Measurements from ENCODE around the gene FILIP1. TPM values are rescaled to one million over a fixed set of nuclear protein-coding genes. Genes with fewer than 3 reads are reported as not detected.

The FILIP1 gene
- total and polyA plus RNA-seq, 2 of the 4 experiments (the other 2 are of a cell fraction) = under 0.01 to 0.03 TPM

- H3K4ac ChIP-seq (ENCODE audit: low read depth, low read length) = no peak overlapping the region
- H2BK15ac ChIP-seq (ENCODE audit: low read depth, low read length) = peak overlapping the region; percentile 67; the same call in 1 of the 3 replicates
- no peak overlapping the region for H3K56ac ChIP-seq (ENCODE audit: extremely low read depth, insufficient read depth, low read length)
- DNase-seq = peak; percentile 71
- no peak overlapping the region for H4K91ac ChIP-seq (ENCODE audit: insufficient read depth, low read depth, low read length)
- H4K20me1 ChIP-seq (ENCODE audit: insufficient read depth, low read length) = no peaks in the 10 kb centered on the region
- H3K14ac ChIP-seq (replicated peaks; ENCODE audit: low read depth, low read length) = no peak overlapping the region
- H2BK5ac ChIP-seq (ENCODE audit: low read depth, low read length, poor library complexity, severe bottlenecking) = no peak overlapping the region
- no peak overlapping the region for H2AK9ac ChIP-seq (replicated peaks; ENCODE audit: low read depth, low read length, poor library complexity)
- no peak overlapping the region for H4K5ac ChIP-seq (ENCODE audit: low read depth, low read length)
- H2AFZ ChIP-seq (replicated peaks; ENCODE audit: low read length, poor library complexity) = no peak overlapping the region
- H3K9me1 ChIP-seq (ENCODE audit: insufficient read depth, low read length) = 0 out of 2 replicates have a peak, but pooled peaks cover 3% of the 10 kb centered on the region
- no peaks in the 10 kb centered on the region for H3K36me3 ChIP-seq (ENCODE audit: control insufficient read depth, insufficient read depth, low read length)
- BruUV-seq (replicated peaks) = no TSS peak
- H3K79me1 ChIP-seq (ENCODE audit: low read depth in 1 of 2, low read length in 2 of 2) = no peaks in the 10 kb centered on the region
- no peak overlapping the region for H3K4me3 ChIP-seq (ENCODE audit: insufficient read depth, low read depth, low read length)
- no peak overlapping the region for H3K18ac ChIP-seq (ENCODE audit: low read depth, low read length)
- no peak overlapping the region for H3K27ac ChIP-seq (ENCODE audit: insufficient read depth, low read length)
- intact Hi-C loops (cut with micrococcal nuclease) = no loop called here
- H3K9me3 ChIP-seq (ENCODE audit: control insufficient read depth, insufficient read depth, low read length) = no peaks in the 10 kb centered on the region
- no peak overlapping the region for H2BK120ac ChIP-seq (ENCODE audit: low read depth, low read length)
- H2BK20ac ChIP-seq (ENCODE audit: low read depth, low read length) = no peak overlapping the region
- in situ Hi-C loops (cut with MboI; ENCODE audit: low sequenced_read_pairs) = no loop called here
- H3K4me2 ChIP-seq (ENCODE audit: low read depth, low read length) = no peak overlapping the region
- peak; percentile 79; the same call in 1 of the 2 replicates for ATAC-seq (ENCODE audit: low read depth)
- H3K27me3 ChIP-seq (ENCODE audit: control insufficient read depth, insufficient read depth, low read length) = no peaks in the 10 kb centered on the region
- ChIA-PET CTCF (no interaction called here), POLR2A (ENCODE audit: unreplicated experiment) (no interaction called here)
- no peaks in the 10 kb centered on the region; the same call in 1 of the 2 replicates for H3K4me1 ChIP-seq (ENCODE audit: control insufficient read depth, insufficient read depth, low read length)
- H3K23ac ChIP-seq (ENCODE audit: low read depth, low read length) = no peak overlapping the region
- no peak overlapping the region for H3K9ac ChIP-seq (ENCODE audit: low read depth, low read length)
- dilution Hi-C loops (cut with HindIII; ENCODE audit: low sequenced_read_pairs, unreplicated experiment) = no loop called here
- peak; percentile 72; the same call in 1 of the 2 replicates for TF ChIP-seq CEBPB (IDR thresholded peaks at IDR 0.05; ENCODE audit: low read depth, low read length)
- no peak for TF ChIP-seq FOS (IDR thresholded peaks at IDR 0.05; ENCODE audit: low read depth, low read length)
- TF ChIP-seq RCOR1 (IDR thresholded peaks at IDR 0.05; ENCODE audit: insufficient replicate concordance, low read length) = no peak
- no peak overlapping the region for H4K8ac ChIP-seq (ENCODE audit: low read depth in 2 of 2, low read length in 2 of 2)
- no peak overlapping the region for H2AK5ac ChIP-seq (ENCODE audit: low read depth, low read length)
- WGBS, 2 experiments (ENCODE audit: extremely low coverage in 2 of 2, insufficient read length in 1 of 2) = 100% methylated on average over 1 of the region's 2 CpGs; no CpG with 5 or more reads in 1 of the 2 experiments
Observed at GRCh38 chr6:75326557-75327258, 166.9 kb downstream of the FILIP1 start.

Data from IMR-90 (cell line).